HG03139 (cell line): Measurements from ENCODE around the gene SIM2.
"Not testable (repeated sequence)": the region's sequence is repeated elsewhere in the genome, so short reads cannot be mapped to it uniquely, and the experiment has no call there.

Source experiments
- ATAC-seq: cut with Tn5 transposase; IDR thresholded peaks from one replicate; pipeline ENCODE4 v1.9.1; 2021; ENCODE audit not compliant: unreplicated experiment

SIM2 gene

GRCh38 chr21:36698981-36699545 is at the start of gene SIM2:
SIM2 (plus strand) TSS chr21:36699115; CDS start chr21:36699747, 632 bp downstream.
- ATAC-seq: no peak

- no peak for ATAC-seq
Measured at GRCh38 chr21:36654324-36654723, 44.6 kb upstream of the SIM2 start.

GRCh38 chr21:36654796-36655325 is 44.1 kb upstream of the SIM2 start:
- ATAC-seq: no peak

- ATAC-seq: no peak
Measured at GRCh38 chr21:36656138-36656537, 42.8 kb upstream of the SIM2 start.

- not testable (repeated sequence) for ATAC-seq
Measured at GRCh38 chr21:36657290-36657689, 41.6 kb upstream of the SIM2 start.

- no peak for ATAC-seq
Measured at GRCh38 chr21:36657999-36658398, 40.9 kb upstream of the SIM2 start.

- no peak for ATAC-seq
Measured at GRCh38 chr21:36658926-36659325, 40.0 kb upstream of the SIM2 start.

GRCh38 chr21:36661511-36662309 is 37.2 kb upstream of the SIM2 start:
- ATAC-seq: no peak

GRCh38 chr21:36663033-36663855 is 35.7 kb upstream of the SIM2 start:
- ATAC-seq: no peak

- no peak for ATAC-seq
Measured at GRCh38 chr21:36664662-36664990, 34.3 kb upstream of the SIM2 start.

- ATAC-seq: no peak
Measured at GRCh38 chr21:36665806-36666205, 33.1 kb upstream of the SIM2 start.

- ATAC-seq: no peak
Measured at GRCh38 chr21:36668713-36669112, 30.2 kb upstream of the SIM2 start.

GRCh38 chr21:36671836-36672235 is 27.1 kb upstream of the SIM2 start:
- no peak for ATAC-seq

GRCh38 chr21:36672296-36672695 is 26.6 kb upstream of the SIM2 start:
- ATAC-seq: not testable (repeated sequence)

- no peak for ATAC-seq
Measured at GRCh38 chr21:36672737-36673136, 26.2 kb upstream of the SIM2 start.

- ATAC-seq: no peak
Measured at GRCh38 chr21:36676039-36676950, 22.6 kb upstream of the SIM2 start.

- ATAC-seq: no peak
Measured at GRCh38 chr21:36677443-36677842, 21.5 kb upstream of the SIM2 start.

GRCh38 chr21:36678538-36678937 is 20.4 kb upstream of the SIM2 start:
- no peak for ATAC-seq

- no peak for ATAC-seq
Measured at GRCh38 chr21:36681117-36681631, 17.7 kb upstream of the SIM2 start.

GRCh38 chr21:36684957-36685714 is 13.8 kb upstream of the SIM2 start:
- no peak for ATAC-seq
